A549 (cell line): ENCODE results near the gene GBA2. TPM values are rescaled to one million over a fixed set of nuclear protein-coding genes. Genes with fewer than 3 reads are reported as not detected.

Experiments
- ATAC-seq, 2 experiments: fragments of 200-7000 bp in 1 of 2; fragments of >200 bp in 1 of 2; cut with Nextera tagmentation in 1 of 2; cut with Tn5 transposase in 1 of 2; 3 replicates each; pipeline versions ENCODE4 v1.8.0 to v1.9.1; 2018 to 2020; ENCODE audit warnings: mild to moderate bottlenecking in 1 of 2, moderate library complexity in 1 of 2
- CTCF ChIA-PET: fragments of 300-600 bp; sonication (Branson Sonifier 250); formaldehyde crosslinking; extraction: SDS; loops from one replicate; lab custom pipeline; 2021; ENCODE audit warnings: antibody characterized with exemption, inconsistent platforms; lab: Yijun Ruan, JAX
- POLR2A ChIA-PET: fragments of 350-600 bp; formaldehyde crosslinking; extraction: SDS; loops from one replicate; lab custom pipeline; 2021; ENCODE audit warnings: antibody characterized with exemption, inconsistent platforms; lab: Yijun Ruan, JAX
- DNase-seq, 2 experiments: peaks; one replicate each; pipeline versions ENCODE4 v3.0.0 to v3.0.0-alpha.2; 2011 to 2016; ENCODE audit warnings: low read depth in 1 of 2, low spot score in 1 of 2
- FAIRE-seq: peaks from 2 replicates; lab custom pipeline; 2011; peaks lifted over from hg19 to GRCh38; lab: Jason Lieb, UNC
- H3K27ac ChIP-seq, 2 experiments: fragments of >200 bp; sonication (Bioruptor Twin); formaldehyde crosslinking; 3 replicates each; pipeline ENCODE4 v1.5.1; 2016 to 2017
- H3K4me1 ChIP-seq: fragments of >200 bp; sonication (Bioruptor Twin); formaldehyde crosslinking; 3 replicates; pipeline ENCODE4 v1.6.1; 2016
- H3K4me2 ChIP-seq: fragments of >200 bp; sonication (Bioruptor Twin); formaldehyde crosslinking; 3 replicates; pipeline ENCODE4 v1.6.1; 2016
- H3K4me3 ChIP-seq: fragments of >200 bp; sonication (Bioruptor Twin); formaldehyde crosslinking; 3 replicates; pipeline ENCODE4 v1.5.1; 2016
- H3K9me3 ChIP-seq: fragments of >200 bp; sonication (Bioruptor Twin); formaldehyde crosslinking; 3 replicates; pipeline ENCODE4 v1.6.1; 2016
- BCL3 ChIP-seq: fragments of >200 bp; sonication (Bioruptor Twin); formaldehyde crosslinking; IDR thresholded peaks from 3 replicates; pipeline ENCODE4 v1.6.1; 2016
- BHLHE40 ChIP-seq: IDR thresholded peaks from 2 replicates; pipeline ENCODE4 v1.6.1; 2012; ENCODE audit warnings: low read depth, low read length, inconsistent platforms
- CBX8 ChIP-seq: fragments of 200-600 bp; sonication (generic); IDR thresholded peaks from 2 replicates; pipeline ENCODE4 v1.6.1; 2016
- CEBPB ChIP-seq, 2 experiments: fragments of >200 bp in 1 of 2; sonication (Bioruptor Twin) in 1 of 2; formaldehyde crosslinking in 1 of 2; IDR thresholded peaks; 2 replicates each; pipeline ENCODE4 v1.6.1; 2012 to 2016
- HOXB5 ChIP-seq: fragments of 250-450 bp; sonication (Bioruptor Pico); IDR thresholded peaks from 2 replicates; pipeline ENCODE4 v1.5.0; 2020; ENCODE audit warnings: mild to moderate bottlenecking, moderate library complexity
- JUN ChIP-seq, 2 experiments: fragments of >200 bp; sonication (Bioruptor Twin); formaldehyde crosslinking; IDR thresholded peaks; 2 replicates in 1 of 2; 3 replicates in 1 of 2; pipeline ENCODE4 v1.6.1; 2016 to 2017
- KDM1A ChIP-seq: fragments of 200-600 bp; sonication (generic); IDR thresholded peaks from 2 replicates; pipeline ENCODE4 v1.6.1; 2016; ENCODE audit warnings: low read depth, mild to moderate bottlenecking
- MAFK ChIP-seq: fragments of 450-650 bp; IDR thresholded peaks from 2 replicates; pipeline ENCODE4 v1.6.1; 2014; ENCODE audit not compliant: partially characterized antibody
- MAZ ChIP-seq: fragments of 150-350 bp; IDR thresholded peaks from 2 replicates; pipeline ENCODE4 v1.6.1; 2014; ENCODE audit warnings: antibody characterized with exemption, low read depth, low read length, borderline replicate concordance
- MYC ChIP-seq: IDR thresholded peaks from 2 replicates; pipeline ENCODE4 v1.6.1; 2012; ENCODE audit warnings: mild to moderate bottlenecking, inconsistent platforms, low read length, improper control_type of control experiment, borderline replicate concordance
- POLR2A ChIP-seq: IDR thresholded peaks from 2 replicates; pipeline ENCODE4 v1.6.1; 2012; ENCODE audit warnings: mild to moderate bottlenecking, low read length
- RAD21 ChIP-seq, 2 experiments: fragments of >200 bp in 1 of 2; sonication (Bioruptor Twin) in 1 of 2; formaldehyde crosslinking in 1 of 2; IDR thresholded peaks in 1 of 2; conservative IDR thresholded peaks in 1 of 2; 2 replicates in 1 of 2; 3 replicates in 1 of 2; pipeline ENCODE4 v1.6.1; 2012 to 2018; ENCODE audit warnings: inconsistent platforms in 1 of 2
- RFX5 ChIP-seq: fragments of 450-650 bp; IDR thresholded peaks from 2 replicates; pipeline ENCODE4 v1.7.1; 2014; ENCODE audit warnings: antibody characterized with exemption, mild to moderate bottlenecking, moderate library complexity
- SMC3 ChIP-seq: fragments of >200 bp; sonication (Bioruptor Twin); formaldehyde crosslinking; IDR thresholded peaks from 3 replicates; pipeline ENCODE4 v1.6.1; 2018; ENCODE audit warnings: inconsistent platforms
- SREBF2 ChIP-seq: fragments of 450-650 bp; IDR thresholded peaks from 2 replicates; pipeline ENCODE4 v1.6.1; 2014; ENCODE audit warnings: mild to moderate bottlenecking, moderate library complexity
- TP53 ChIP-seq: fragments of 250-450 bp; sonication (Bioruptor Pico); IDR thresholded peaks from 2 replicates; pipeline ENCODE4 v1.5.0; 2021; ENCODE audit warnings: mild to moderate bottlenecking, moderate library complexity
- WGBS: methylation state at CpG from one replicate; pipeline ENCODE4 v1.1.6; 2017; ENCODE audit errors: missing lambda C conversion rate; 5-methylcytosine and 5-hydroxymethylcytosine counted together
- polyA plus RNA-seq, 4 experiments: library from polyadenylated mRNA; depleted of rRNA in 3 of 4; stranded (reverse); fragments of >200 nt; fragmentation: RNase III in 1 of 4; extraction: RNeasy Plus Mini Kit Qiagen cat#74134 plus additional on column Dnase treatment in 1 of 4; gene quantifications; 2 replicates in 3 of 4; 3 replicates in 1 of 4; pipeline ENCODE4 v1.2.3, GENCODE V29; 2011 to 2017
- TF ChIP-seq, protein P1 (sequence below): IDR thresholded peaks from 2 replicates; pipeline ENCODE4 v1.6.1; 2012
- TF ChIP-seq, protein P2 (sequence below): fragments of >200 bp; sonication (Bioruptor Twin); formaldehyde crosslinking; IDR thresholded peaks from 3 replicates; pipeline ENCODE4 v1.5.1; 2016
- TF ChIP-seq, protein P3 (sequence below): fragments of 250-450 bp; sonication (Bioruptor Pico); IDR thresholded peaks from 2 replicates; pipeline ENCODE4 v1.5.0; 2020; ENCODE audit warnings: low read depth, mild to moderate bottlenecking, moderate library complexity

Gene GBA2
- polyA plus RNA-seq, 2 of the 4 experiments (the other 2 are of a cell fraction): 38.9 to 40.0 TPM

GRCh38 chr9:35738186-35738585 lies 10.8 kb downstream of the GBA2 start (continued):
- TF ChIP-seq HOXB5 (CRISPR knock-in tag): no peak
- no peak for TF ChIP-seq CEBPB (IDR thresholded peaks at IDR 0.05)
- no peak for TF ChIP-seq RAD21 (conservative IDR thresholded peaks at IDR 0.05 in 1 of 2, IDR thresholded peaks at IDR 0.05 in 1 of 2)
- no peak for TF ChIP-seq TP53 (CRISPR knock-in tag)
- no peak for TF ChIP-seq MYC

- no peak overlapping the region for H3K27ac ChIP-seq
- peaks cover 16% of the 10 kb centered on the region for H3K4me1 ChIP-seq
- DNase-seq (no peak), FAIRE-seq (no peak), ATAC-seq (no peak)
- no peak overlapping the region for H3K4me3 ChIP-seq
- H3K4me2 ChIP-seq: no peak overlapping the region
- ChIA-PET POLR2A (interaction anchor here (1.6 kb wide), 1 partner anchor 11 kb away, joined by 5 read pairs; the partner anchor contains the start of genes GBA2 and RGP1), CTCF (interaction anchor here (0.8 to 19.8 kb wide), 15 partner anchors 8 to 657 kb away, joined by 3 to 243 read pairs (median 7); partner anchors contain the start of genes ARHGEF39, CCDC107, CREB3 and FANCG)
- WGBS: 85% methylated on average over 3 of the region's 7 CpGs
- TF ChIP-seq POLR2A (no peak), MAFK (no peak)
- TF ChIP-seq, protein P1, sequence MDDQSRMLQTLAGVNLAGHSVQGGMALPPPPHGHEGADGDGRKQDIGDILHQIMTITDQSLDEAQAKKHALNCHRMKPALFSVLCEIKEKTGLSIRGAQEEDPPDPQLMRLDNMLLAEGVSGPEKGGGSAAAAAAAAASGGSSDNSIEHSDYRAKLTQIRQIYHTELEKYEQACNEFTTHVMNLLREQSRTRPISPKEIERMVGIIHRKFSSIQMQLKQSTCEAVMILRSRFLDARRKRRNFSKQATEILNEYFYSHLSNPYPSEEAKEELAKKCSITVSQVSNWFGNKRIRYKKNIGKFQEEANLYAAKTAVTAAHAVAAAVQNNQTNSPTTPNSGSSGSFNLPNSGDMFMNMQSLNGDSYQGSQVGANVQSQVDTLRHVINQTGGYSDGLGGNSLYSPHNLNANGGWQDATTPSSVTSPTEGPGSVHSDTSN: no peak
- H3K9me3 ChIP-seq: no peaks in the 10 kb centered on the region
Measured at GRCh38 chr9:35737143-35737542, 11.9 kb downstream of the GBA2 start.

DNA sequence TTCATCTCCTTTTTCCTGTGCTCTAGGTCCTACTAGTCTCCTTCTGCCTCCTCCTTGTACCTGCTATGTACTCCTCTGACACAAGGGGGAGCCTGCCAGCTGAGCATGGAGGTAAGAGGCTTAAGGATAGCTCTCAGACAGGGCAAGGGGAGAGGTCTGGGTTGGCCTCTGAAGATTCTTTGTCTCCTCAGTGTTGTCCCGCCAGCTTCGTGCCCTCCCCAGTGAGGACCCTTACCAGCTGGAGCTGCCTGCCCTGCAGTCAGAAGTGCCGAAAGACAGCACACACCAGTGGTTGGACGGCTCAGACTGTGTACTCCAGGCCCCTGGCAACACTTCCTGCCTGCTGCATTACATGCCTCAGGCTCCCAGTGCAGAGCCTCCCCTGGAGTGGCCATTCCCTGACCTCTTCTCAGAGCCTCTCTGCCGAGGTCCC lies 12.8 kb downstream of the GBA2 start:
- peak; percentile 80 to 86 for DNase-seq
- H3K27ac ChIP-seq: 0 out of 6 replicates have a peak overlapping the region, but pooled peaks of 1 of the 2 experiments have one; percentile 27
- TF ChIP-seq, protein P2, sequence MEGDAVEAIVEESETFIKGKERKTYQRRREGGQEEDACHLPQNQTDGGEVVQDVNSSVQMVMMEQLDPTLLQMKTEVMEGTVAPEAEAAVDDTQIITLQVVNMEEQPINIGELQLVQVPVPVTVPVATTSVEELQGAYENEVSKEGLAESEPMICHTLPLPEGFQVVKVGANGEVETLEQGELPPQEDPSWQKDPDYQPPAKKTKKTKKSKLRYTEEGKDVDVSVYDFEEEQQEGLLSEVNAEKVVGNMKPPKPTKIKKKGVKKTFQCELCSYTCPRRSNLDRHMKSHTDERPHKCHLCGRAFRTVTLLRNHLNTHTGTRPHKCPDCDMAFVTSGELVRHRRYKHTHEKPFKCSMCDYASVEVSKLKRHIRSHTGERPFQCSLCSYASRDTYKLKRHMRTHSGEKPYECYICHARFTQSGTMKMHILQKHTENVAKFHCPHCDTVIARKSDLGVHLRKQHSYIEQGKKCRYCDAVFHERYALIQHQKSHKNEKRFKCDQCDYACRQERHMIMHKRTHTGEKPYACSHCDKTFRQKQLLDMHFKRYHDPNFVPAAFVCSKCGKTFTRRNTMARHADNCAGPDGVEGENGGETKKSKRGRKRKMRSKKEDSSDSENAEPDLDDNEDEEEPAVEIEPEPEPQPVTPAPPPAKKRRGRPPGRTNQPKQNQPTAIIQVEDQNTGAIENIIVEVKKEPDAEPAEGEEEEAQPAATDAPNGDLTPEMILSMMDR: peak; percentile 71
- TF ChIP-seq BHLHE40: no peak
- TF ChIP-seq, protein P3, sequence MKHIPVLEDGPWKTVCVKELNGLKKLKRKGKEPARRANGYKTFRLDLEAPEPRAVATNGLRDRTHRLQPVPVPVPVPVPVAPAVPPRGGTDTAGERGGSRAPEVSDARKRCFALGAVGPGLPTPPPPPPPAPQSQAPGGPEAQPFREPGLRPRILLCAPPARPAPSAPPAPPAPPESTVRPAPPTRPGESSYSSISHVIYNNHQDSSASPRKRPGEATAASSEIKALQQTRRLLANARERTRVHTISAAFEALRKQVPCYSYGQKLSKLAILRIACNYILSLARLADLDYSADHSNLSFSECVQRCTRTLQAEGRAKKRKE: no peak
- TF ChIP-seq JUN (IDR thresholded peaks at IDR 0.05): no peak
- TF ChIP-seq SREBF2: no peak
- TF ChIP-seq MAZ: no peak
- no peak for TF ChIP-seq KDM1A
- TF ChIP-seq SMC3: peak; percentile 50
- no peak for TF ChIP-seq CBX8
- TF ChIP-seq, protein P1: no peak
- no peak for TF ChIP-seq BCL3
- no peak for TF ChIP-seq RFX5
- TF ChIP-seq TP53 (CRISPR knock-in tag): no peak
- no peak for TF ChIP-seq MAFK
- peak; percentile 52 to 63 for TF ChIP-seq RAD21 (conservative IDR thresholded peaks at IDR 0.05 in 1 of 2, IDR thresholded peaks at IDR 0.05 in 1 of 2)

More for the DNA sequence above, 12.8 kb downstream of the GBA2 start:
- peak; percentile 48 to 54; a peak in 5 of 6 replicates for ATAC-seq
- H3K4me1 ChIP-seq: peaks cover 16% of the 10 kb centered on the region
- H3K4me2 ChIP-seq: no peak overlapping the region
- 14% methylated on average over 3 of the region's 5 CpGs for WGBS
- CTCF ChIA-PET: interaction anchor here (0.6 to 19.8 kb wide), 31 partner anchors 10 to 656 kb away, joined by 3 to 243 read pairs (median 5); partner anchors contain the start of genes ARHGEF39, CCDC107, FANCG and GBA2
- FAIRE-seq: peak; percentile 78
- POLR2A ChIA-PET: interaction anchor here (1.0 to 1.5 kb wide), 3 partner anchors 12 to 75 kb away, joined by 3 to 7 read pairs (median 5); partner anchors contain the start of genes GBA2 and RGP1
- no peak overlapping the region for H3K4me3 ChIP-seq
- H3K9me3 ChIP-seq: no peaks in the 10 kb centered on the region
